ENCODE measurements around the gene GLB1L3.

GLB1L3 gene

GRCh38 chr11:134346976-134347350 lies 70.8 kb downstream of the GLB1L3 start:
- no peak for TF ChIP-seq CTCF (IDR thresholded peaks at IDR 0.05; ENCODE audit: low read length, missing control alignments)
- no peak overlapping the region for H3K4me3 ChIP-seq (replicated peaks; ENCODE audit: low read depth, low read length)
- no peak for DNase-seq (ENCODE audit: low read depth)

GRCh38 chr11:134347441-134347840 lies 71.3 kb downstream of the GLB1L3 start:
- TF ChIP-seq CTCF (IDR thresholded peaks at IDR 0.05; ENCODE audit: low read length, missing control alignments), result no peak
- H3K4me3 ChIP-seq (replicated peaks; ENCODE audit: low read depth, low read length), result no peak overlapping the region
- DNase-seq (ENCODE audit: low read depth), result no peak

- no peak overlapping the region for H3K4me3 ChIP-seq (replicated peaks; ENCODE audit: low read depth, low read length)
- DNase-seq (ENCODE audit: low read depth), result no peak
- no peak for TF ChIP-seq CTCF (IDR thresholded peaks at IDR 0.05; ENCODE audit: low read length, missing control alignments)
These were observed 73.1 kb downstream of the GLB1L3 start for GRCh38 chr11:134349109-134349801.

GRCh38 chr11:134349802-134350355 lies 73.7 kb downstream of the GLB1L3 start:
- H3K4me3 ChIP-seq (replicated peaks; ENCODE audit: low read depth, low read length), result no peak overlapping the region
- no peak for DNase-seq (ENCODE audit: low read depth)
- no peak for TF ChIP-seq CTCF (IDR thresholded peaks at IDR 0.05; ENCODE audit: low read length, missing control alignments)

GRCh38 chr11:134350381-134350780 lies 74.2 kb downstream of the GLB1L3 start:
- no peak overlapping the region for H3K4me3 ChIP-seq (replicated peaks; ENCODE audit: low read depth, low read length)
- no peak for TF ChIP-seq CTCF (IDR thresholded peaks at IDR 0.05; ENCODE audit: low read length, missing control alignments)
- DNase-seq (ENCODE audit: low read depth), result no peak

GRCh38 chr11:134352111-134352510 lies 75.9 kb downstream of the GLB1L3 start:
- no peak overlapping the region for H3K4me3 ChIP-seq (replicated peaks; ENCODE audit: low read depth, low read length)
- no peak for DNase-seq (ENCODE audit: low read depth)
- no peak for TF ChIP-seq CTCF (IDR thresholded peaks at IDR 0.05; ENCODE audit: low read length, missing control alignments)

- no peak overlapping the region for H3K4me3 ChIP-seq (replicated peaks; ENCODE audit: low read depth, low read length)
- no peak for TF ChIP-seq CTCF (IDR thresholded peaks at IDR 0.05; ENCODE audit: low read length, missing control alignments)
- no peak for DNase-seq (ENCODE audit: low read depth)
These were observed 79.0 kb downstream of the GLB1L3 start for GRCh38 chr11:134355136-134355535.
